Renal pelvis (tissue), 3 donors: ENCODE results near the gene PDE6G. TPM values are rescaled to one million over a fixed set of nuclear protein-coding genes. Genes with fewer than 3 reads are reported as not detected.

Source experiments
- polyA plus RNA-seq, 3 donors: library from polyadenylated mRNA; unstranded; fragments of 120-200 nt; gene quantifications; one replicate each; pipeline ENCODE4 v1.2.1, GENCODE V29; 2013; ENCODE audit not compliant: insufficient read length in 3 of 3

The PDE6G gene
- polyA plus RNA-seq, 3 donors = 11.2 to 13.4 (median 11.8) TPM

Other genes with a start within 250 kb of the PDE6G start
- gene ACTG1, start 143.7 kb downstream of the PDE6G start, polyA plus RNA-seq = 1,000 to 10,000 TPM; 2,993 to 3,342 (median 3,086) TPM
- 1 to 10 TPM; 1.2 to 2.5 (median 1.6) TPM for gene FSCN2, start 128.2 kb downstream of the PDE6G start, polyA plus RNA-seq
- 10 to 100 TPM; 27.1 to 40.7 (median 30.0) TPM for gene FAAP100, start 104.2 kb downstream of the PDE6G start, polyA plus RNA-seq
- 10 to 100 TPM; 51.0 to 78.2 (median 73.9) TPM for gene NPLOC4, start 19.4 kb downstream of the PDE6G start, polyA plus RNA-seq
- 1 to 10 TPM; 2.6 to 7.0 (median 4.2) TPM for gene TSPAN10, start 19.3 kb downstream of the PDE6G start, polyA plus RNA-seq
- 10 to 100 TPM; 18.9 to 24.0 (median 22.3) TPM for gene OXLD1, start 10.1 kb upstream of the PDE6G start, polyA plus RNA-seq
- 10 to 100 TPM; 16.8 to 21.9 (median 17.5) TPM for gene CCDC137, start 10.2 kb upstream of the PDE6G start, polyA plus RNA-seq
- 10 to 100 TPM; 41.8 to 49.7 (median 47.0) TPM for gene ARL16, start 27.3 kb upstream of the PDE6G start, polyA plus RNA-seq
- gene HGS, start 27.5 kb upstream of the PDE6G start, polyA plus RNA-seq = 100 to 1,000 TPM in 1 of 3 donors, 10 to 100 TPM in 2; 95.1 to 111 (median 96.5) TPM
- 10 to 100 TPM; 47.5 to 67.4 (median 59.2) TPM for gene MRPL12, start 46.8 kb upstream of the PDE6G start, polyA plus RNA-seq
- 10 to 100 TPM; 18.9 to 22.4 (median 22.3) TPM for gene SLC25A10, start 55.7 kb upstream of the PDE6G start, polyA plus RNA-seq
- gene GCGR, start 147.6 kb upstream of the PDE6G start, polyA plus RNA-seq = 10 to 100 TPM; 11.1 to 14.0 (median 12.1) TPM
- 100 to 1,000 TPM; 102 to 124 (median 122) TPM for gene MCRIP1, start 176.7 kb upstream of the PDE6G start, polyA plus RNA-seq
- under 1 TPM in 2 of 3 donors, not detected in 1; 0.14 to 0.44 TPM for gene PPP1R27, start 178.5 kb upstream of the PDE6G start, polyA plus RNA-seq
- gene P4HB, start 204.0 kb upstream of the PDE6G start, polyA plus RNA-seq = 100 to 1,000 TPM; 415 to 451 (median 445) TPM
- gene ARHGDIA, start 214.8 kb upstream of the PDE6G start, polyA plus RNA-seq = 100 to 1,000 TPM; 171 to 228 (median 216) TPM
- 10 to 100 TPM; 63.3 to 93.8 (median 83.9) TPM for gene ALYREF, start 235.0 kb upstream of the PDE6G start, polyA plus RNA-seq
- gene ANAPC11, start 235.2 kb upstream of the PDE6G start, polyA plus RNA-seq = 100 to 1,000 TPM in 2 of 3 donors, 10 to 100 TPM in 1; 87.9 to 118 (median 117) TPM
- gene NPB, start 245.7 kb upstream of the PDE6G start, polyA plus RNA-seq = 1 to 10 TPM in 1 of 3 donors, under 1 TPM in 2; 0.71 to 1.2 (median 0.76) TPM